PFSK-1 (cell line): ENCODE measurements around the gene ARHGEF11.

Experiments
- FOXP2 ChIP-seq: optimal IDR thresholded peaks from 2 replicates; pipeline ENCODE3; 2011; ENCODE audit warnings: borderline replicate concordance, control low read depth, inconsistent platforms; ENCODE audit not compliant: insufficient read depth; ENCODE audit errors: extremely low read length, extremely low read depth
- POLR2AphosphoS5 ChIP-seq: IDR thresholded peaks from 2 replicates; pipeline ENCODE4 v1.6.1; 2012; ENCODE audit warnings: low read depth, mild to moderate bottlenecking, control low read depth, low read length, moderate library complexity
- SIN3A ChIP-seq: IDR thresholded peaks from 2 replicates; pipeline ENCODE4 v1.6.1; 2012; ENCODE audit warnings: mild to moderate bottlenecking, low read length, moderate library complexity, borderline replicate concordance; ENCODE audit not compliant: insufficient read depth
- TAF1 ChIP-seq: IDR thresholded peaks from 2 replicates; pipeline ENCODE4 v1.6.1; 2012; ENCODE audit warnings: low read length, control low read depth, borderline replicate concordance; ENCODE audit not compliant: insufficient read depth
- TF ChIP-seq, protein P1 (sequence below), 2 experiments: IDR thresholded peaks; 2 replicates each; pipeline versions ENCODE4 v1.6.1 to v1.8.0; 2011 to 2012; ENCODE audit warnings: low read depth in 2 of 2, low read length in 2 of 2, control low read depth in 1 of 2, inconsistent platforms in 1 of 2, mild to moderate bottlenecking in 1 of 2, moderate library complexity in 1 of 2; ENCODE audit not compliant: insufficient read depth in 1 of 2

The ARHGEF11 gene

DNA sequence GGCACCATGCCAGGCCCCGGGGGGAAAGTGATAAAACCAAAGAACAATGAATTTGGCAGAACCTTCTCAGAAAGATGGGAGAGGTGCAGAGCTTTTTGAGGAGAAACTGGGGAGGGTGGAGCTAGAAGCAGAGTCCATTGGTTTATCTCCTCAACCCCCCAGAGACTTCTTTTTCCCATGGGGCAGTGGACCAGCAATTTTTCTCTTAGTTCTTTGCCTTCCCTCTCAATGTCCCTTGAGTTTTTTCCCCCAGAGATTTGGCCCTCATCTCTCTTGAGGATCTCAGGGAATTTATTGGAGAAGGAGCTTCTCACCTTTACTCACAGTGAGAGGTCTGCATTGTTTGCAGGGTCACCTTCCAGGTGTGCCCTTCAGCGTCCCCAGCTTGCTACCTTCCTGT is 5.3 kb upstream of the ARHGEF11 start:
- TF ChIP-seq, protein P1, sequence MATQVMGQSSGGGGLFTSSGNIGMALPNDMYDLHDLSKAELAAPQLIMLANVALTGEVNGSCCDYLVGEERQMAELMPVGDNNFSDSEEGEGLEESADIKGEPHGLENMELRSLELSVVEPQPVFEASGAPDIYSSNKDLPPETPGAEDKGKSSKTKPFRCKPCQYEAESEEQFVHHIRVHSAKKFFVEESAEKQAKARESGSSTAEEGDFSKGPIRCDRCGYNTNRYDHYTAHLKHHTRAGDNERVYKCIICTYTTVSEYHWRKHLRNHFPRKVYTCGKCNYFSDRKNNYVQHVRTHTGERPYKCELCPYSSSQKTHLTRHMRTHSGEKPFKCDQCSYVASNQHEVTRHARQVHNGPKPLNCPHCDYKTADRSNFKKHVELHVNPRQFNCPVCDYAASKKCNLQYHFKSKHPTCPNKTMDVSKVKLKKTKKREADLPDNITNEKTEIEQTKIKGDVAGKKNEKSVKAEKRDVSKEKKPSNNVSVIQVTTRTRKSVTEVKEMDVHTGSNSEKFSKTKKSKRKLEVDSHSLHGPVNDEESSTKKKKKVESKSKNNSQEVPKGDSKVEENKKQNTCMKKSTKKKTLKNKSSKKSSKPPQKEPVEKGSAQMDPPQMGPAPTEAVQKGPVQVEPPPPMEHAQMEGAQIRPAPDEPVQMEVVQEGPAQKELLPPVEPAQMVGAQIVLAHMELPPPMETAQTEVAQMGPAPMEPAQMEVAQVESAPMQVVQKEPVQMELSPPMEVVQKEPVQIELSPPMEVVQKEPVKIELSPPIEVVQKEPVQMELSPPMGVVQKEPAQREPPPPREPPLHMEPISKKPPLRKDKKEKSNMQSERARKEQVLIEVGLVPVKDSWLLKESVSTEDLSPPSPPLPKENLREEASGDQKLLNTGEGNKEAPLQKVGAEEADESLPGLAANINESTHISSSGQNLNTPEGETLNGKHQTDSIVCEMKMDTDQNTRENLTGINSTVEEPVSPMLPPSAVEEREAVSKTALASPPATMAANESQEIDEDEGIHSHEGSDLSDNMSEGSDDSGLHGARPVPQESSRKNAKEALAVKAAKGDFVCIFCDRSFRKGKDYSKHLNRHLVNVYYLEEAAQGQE (IDR thresholded peaks at IDR 0.05; ENCODE audit: insufficient read depth in 1 of 2, low read depth in 2 of 2, low read length in 2 of 2), result no peak
- TF ChIP-seq TAF1, result no peak
- no peak for TF ChIP-seq SIN3A
- no peak for TF ChIP-seq FOXP2
- TF ChIP-seq POLR2AphosphoS5, result no peak

DNA sequence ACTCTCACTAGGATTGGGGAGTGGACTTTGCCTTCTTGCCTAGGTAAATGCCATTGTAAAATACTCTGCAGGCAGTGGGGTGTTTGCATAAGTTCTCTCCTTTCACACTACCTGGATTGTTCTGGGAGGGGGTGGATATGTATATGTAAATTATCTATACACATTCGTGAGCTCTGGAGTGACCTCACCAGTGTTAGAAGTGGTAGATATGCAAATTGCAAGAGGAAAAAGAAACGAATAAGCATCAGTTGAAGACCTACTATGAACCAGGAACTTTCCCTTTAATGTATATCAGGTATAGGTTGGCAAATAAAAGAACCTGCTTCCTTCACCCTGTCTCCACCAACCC is 1.5 kb upstream of the ARHGEF11 start:
- no peak for TF ChIP-seq SIN3A
- TF ChIP-seq FOXP2, result no peak
- TF ChIP-seq POLR2AphosphoS5, result no peak
- TF ChIP-seq TAF1, result no peak
- TF ChIP-seq, protein P1 (IDR thresholded peaks at IDR 0.05; ENCODE audit: insufficient read depth in 1 of 2, low read depth in 2 of 2, low read length in 2 of 2), result no peak

DNA sequence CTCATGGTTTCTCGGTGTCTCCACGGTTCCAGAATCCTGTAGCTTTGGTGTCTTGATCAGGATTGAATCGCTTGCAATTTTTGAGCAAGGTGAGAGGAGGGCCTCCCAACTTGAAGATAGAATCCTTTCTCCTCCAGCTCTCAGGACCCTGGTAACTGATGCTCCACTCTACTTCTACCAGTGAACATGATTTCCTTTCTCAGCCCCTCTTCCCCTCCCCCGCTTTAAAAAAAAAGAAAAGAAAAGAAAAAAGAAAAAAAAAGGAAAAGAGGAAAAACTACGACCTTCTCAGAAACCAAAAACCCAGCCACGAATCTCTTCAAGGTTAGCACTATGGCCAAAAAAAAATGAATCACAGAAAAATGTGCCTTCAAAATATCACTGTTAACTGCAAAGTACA is 1.2 kb downstream of the ARHGEF11 start:
- TF ChIP-seq POLR2AphosphoS5, result no peak
- no peak for TF ChIP-seq SIN3A
- TF ChIP-seq FOXP2, result no peak
- TF ChIP-seq, protein P1 (IDR thresholded peaks at IDR 0.05; ENCODE audit: insufficient read depth in 1 of 2, low read depth in 2 of 2, low read length in 2 of 2), result no peak
- no peak for TF ChIP-seq TAF1

DNA sequence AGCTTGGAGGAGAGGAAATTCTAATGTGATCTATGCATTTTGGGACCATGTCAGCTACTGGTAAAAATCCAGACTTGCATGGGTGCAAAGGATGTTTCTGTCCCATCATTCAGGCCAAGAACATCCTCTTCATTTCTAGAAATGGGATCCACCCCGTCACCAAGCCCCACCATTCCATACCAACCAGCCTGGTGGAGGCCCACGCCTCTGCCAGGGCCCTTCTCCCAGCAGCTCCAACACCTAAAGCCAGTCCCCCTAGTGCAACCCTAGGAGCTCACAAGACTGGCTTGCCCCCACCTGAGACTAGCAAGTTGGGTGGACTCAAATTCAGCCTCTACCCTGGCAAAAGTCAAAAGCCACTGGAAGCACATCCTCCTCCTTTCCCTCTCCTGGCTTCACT is 1.9 kb downstream of the ARHGEF11 start:
- TF ChIP-seq, protein P1 (IDR thresholded peaks at IDR 0.05; ENCODE audit: insufficient read depth in 1 of 2, low read depth in 2 of 2, low read length in 2 of 2), result no peak
- no peak for TF ChIP-seq TAF1
- no peak for TF ChIP-seq POLR2AphosphoS5
- no peak for TF ChIP-seq FOXP2
- TF ChIP-seq SIN3A, result no peak

DNA sequence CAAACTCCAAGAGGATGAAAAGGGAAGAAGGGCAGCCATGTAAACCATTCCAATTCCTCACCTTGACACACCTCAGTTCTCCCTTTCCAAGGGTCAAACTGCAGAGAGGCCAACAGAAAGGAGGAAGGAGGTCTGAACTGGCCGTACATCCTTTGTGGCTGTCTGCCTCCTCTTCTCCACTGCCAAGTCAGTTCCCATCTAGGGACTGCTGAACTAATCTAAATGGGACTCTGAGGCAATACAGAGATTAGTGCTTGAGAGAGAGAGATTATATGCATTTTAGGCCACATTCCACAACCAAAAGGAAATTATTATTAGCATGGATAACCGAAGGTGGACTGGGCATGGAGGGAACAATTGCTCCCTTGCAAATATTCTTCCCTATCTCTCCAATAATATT is 2.7 kb downstream of the ARHGEF11 start:
- TF ChIP-seq, protein P1 (IDR thresholded peaks at IDR 0.05; ENCODE audit: insufficient read depth in 1 of 2, low read depth in 2 of 2, low read length in 2 of 2), result no peak
- TF ChIP-seq FOXP2 (no peak), POLR2AphosphoS5 (no peak), TAF1 (no peak), SIN3A (no peak)
